ENCODE measurements around the gene CEP192.

Gene CEP192

DNA sequence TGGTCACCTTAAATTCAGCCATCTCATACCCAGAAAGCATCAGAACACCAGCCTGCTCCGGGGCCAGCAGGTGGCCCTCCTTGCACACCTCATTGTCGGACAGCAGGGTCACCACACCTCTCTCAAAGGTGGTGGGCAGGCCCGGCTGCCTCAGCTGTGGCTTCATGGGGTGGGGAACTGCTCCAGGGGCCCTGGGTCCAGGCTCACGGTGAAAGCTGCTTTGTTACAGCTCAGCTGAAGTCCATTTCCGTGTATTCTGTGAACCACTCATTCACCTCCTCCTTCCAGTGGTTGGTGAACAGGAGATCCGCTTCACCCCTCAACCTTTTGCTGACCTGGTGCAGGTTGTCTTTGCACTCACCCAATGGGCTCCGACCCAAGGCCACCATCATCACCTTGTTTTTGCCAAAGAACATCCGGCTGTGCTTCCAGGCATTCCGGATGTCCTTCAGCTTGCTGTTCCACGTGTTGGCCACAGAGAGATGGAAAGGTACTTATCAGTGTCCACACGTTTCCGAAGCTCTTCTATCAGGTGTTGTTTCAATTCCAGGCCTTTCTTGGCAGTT, 148.8 kb downstream of the CEP192 start:
- no peak for DNase-seq (ENCODE audit: low read depth in 1 of 2, low spot score in 1 of 2)

DNA sequence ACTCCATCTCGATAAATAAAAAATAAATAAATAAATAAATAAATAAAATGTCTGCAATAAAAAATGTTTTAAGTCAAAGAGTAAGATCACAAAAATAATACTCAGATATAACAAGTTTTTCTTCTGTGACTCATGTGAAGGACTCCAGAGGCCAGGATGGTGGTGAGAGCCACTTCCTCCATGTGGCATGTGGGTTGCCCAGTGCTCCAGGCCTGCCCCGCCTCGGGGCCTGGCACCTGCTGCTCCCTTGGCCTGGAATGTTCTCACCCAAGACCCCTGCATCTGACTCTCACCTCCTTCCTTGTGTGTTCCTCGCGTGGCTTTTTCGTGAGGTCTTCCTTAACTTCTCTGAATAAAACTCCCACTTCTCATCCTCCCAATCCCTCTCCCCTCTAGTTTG, 150.0 kb downstream of the CEP192 start:
- no peak for DNase-seq (ENCODE audit: low read depth in 1 of 2, low spot score in 1 of 2)

DNA sequence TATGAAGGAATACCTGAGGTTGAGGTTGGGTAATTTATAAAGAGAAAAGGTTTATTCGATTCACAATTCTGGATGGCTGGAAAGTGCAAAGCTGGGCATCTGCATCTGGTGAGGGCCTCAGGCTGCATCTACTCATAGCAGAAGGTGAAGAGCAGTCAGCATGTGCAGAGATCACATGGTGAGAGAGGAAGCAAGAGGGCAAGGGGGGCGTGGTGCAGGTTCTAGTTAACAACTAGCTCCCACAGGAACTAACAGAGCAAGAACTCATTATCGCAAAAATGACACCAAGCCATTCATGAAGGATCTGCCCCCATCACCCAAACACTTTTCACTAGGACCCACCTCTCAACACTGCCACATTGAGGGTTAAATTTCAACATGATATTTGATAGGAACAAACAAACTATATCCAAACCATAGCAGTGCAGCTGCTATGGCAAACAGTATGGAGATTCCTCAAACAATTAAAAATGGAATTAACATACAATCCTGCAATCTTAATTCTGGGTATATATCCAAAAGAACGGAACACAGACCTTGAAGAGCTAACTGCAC, 154.6 kb downstream of the CEP192 start:
- no peak for DNase-seq (ENCODE audit: low read depth in 1 of 2, low spot score in 1 of 2)

DNA sequence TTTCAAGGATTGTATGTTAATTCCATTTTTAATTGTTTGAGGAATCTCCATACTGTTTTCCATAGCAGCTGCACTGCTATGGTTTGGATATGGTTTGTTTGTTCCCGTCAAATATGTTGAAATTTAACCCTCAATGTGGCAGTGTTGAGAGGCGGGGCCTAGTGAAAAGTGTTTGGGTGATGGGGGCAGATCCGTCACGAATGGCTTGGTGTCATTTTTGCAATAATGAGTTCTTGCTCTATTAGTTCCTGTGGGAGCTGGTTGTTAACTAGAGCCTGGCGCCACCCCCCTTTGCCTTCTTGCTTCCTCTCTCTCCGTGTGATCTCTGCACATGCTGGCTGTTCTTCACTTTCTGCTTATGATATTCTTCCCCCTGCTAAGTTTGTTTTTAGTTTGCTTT, 156.0 kb downstream of the CEP192 start:
- DNase-seq (ENCODE audit: low read depth in 1 of 2, low spot score in 1 of 2), result no peak

DNA sequence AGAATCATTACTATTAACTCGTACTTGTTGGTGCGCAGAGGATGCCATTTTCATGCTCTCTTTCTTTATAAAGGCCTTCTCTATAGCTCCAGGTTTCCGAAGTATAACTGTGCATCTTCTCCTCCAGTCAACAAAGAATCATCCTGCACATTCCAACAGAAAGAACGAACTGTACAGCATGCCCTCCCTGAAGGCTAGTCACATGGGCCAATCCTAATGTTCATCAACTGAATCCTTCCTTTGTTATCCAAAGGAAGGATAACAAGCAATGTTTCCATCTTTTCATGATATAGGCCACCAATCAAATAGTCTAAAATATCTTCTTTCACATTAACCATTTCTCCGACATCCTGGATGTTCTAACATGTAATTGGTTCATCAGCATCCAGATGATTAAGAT, 160.5 kb downstream of the CEP192 start:
- DNase-seq (ENCODE audit: low read depth in 1 of 2, low spot score in 1 of 2), result no peak

DNA sequence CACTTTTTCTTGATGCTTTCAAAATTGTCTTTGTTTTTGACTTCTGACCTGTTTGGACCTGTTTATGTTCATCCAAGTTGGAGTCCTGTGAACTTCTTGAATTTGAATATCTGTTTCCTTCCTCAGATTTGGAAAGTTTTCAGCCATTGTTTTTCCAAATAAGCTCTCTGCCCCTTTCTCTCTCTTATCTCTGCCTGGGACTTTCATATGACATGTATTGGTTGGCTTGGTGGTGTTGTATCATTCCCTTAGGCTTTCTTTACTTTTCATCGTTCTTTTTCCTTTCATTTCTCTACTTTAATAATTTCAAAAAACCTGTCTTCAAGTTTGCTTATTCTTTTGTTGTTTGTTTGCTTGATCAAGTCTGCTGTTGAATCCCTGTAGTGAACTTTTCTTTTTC, 167.3 kb downstream of the CEP192 start:
- DNase-seq (ENCODE audit: low read depth in 1 of 2, low spot score in 1 of 2), result no peak

DNA sequence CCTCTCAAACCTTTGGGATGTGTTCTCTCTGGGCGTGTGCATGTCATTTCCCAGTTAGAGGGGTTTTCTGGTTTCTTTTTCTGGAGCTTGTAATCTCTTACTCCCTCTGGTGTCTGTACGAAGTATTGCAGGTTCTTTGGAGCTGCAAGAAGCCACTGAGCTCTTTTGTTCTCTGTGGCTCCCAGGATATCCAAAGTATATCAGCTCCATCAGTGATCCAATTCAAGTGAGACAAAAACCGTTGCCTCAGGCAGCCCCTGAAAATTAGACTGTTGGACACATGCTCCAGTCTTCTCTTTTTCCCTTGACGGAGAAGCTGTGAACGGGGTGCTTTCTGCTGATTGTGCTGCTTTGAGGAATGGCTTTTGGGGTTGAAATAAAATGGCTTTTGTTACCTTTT, 168.4 kb downstream of the CEP192 start:
- no peak for DNase-seq (ENCODE audit: low read depth in 1 of 2, low spot score in 1 of 2)

DNA sequence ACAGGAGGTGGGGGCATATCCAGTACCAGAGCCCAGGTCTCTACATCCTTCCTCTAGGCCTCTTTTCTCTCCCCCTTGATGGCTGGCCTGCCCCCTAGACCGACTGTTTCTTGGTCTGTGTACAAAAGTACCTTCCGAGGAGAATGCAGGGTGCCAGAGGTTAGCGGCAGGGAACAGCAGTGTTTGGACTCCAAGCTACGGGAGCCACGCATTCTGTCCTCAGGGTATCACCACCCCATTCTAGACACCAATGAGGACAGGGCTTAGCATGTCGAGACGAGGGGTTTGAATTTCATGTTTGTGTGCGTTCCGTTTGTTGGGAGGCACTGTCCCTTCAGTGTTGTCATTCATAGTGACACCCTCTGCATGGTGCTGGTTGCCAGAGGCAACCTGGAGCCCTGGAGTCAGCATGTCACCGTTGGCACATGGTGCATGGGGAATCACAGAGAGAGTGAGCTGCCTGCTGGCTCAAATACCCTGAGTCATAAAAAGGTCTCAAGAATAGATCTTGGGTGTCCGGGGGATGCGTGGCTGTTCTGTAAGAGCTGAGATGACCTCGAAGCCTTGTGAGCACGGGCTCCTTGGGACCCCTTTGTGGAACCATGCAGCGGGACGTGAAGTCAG, 170.2 kb downstream of the CEP192 start:
- DNase-seq (ENCODE audit: low read depth in 1 of 2, low spot score in 1 of 2), result no peak

DNA sequence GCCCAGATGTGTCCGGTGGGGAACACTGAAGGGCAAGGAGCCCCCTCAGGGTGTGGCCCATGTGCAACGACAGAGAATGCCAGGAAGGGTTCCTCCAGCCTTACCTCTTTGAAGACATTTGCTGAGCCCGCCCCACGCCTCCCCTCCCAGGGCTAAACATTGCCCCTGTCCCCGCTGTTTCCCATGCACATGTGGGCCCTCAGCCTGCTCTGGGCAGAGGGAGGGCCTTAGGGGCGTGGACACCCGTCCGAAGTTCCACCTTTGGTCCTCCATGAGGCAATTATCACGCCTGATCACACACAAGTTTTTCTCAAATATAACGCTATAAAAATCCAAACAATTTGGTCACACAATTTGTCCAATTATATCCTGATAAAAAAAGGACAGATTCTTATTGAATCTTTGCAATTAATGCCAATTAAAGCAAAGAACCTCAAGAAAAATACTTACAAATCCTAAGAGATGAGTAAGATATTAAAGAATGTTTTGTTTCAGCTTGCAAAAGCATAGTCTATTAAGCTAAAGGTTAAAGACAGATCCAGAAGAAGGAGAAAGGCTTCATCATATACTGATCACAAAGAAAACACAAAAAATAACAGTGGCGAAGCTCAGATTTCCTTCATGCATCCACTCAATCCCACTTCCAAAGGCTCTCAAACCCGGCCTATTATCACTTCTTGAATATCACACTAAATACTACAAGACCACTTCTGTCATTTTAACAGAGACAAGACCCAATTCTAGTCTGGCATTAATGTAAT, 172.2 kb downstream of the CEP192 start:
- no peak for DNase-seq (ENCODE audit: low read depth in 1 of 2, low spot score in 1 of 2)

DNA sequence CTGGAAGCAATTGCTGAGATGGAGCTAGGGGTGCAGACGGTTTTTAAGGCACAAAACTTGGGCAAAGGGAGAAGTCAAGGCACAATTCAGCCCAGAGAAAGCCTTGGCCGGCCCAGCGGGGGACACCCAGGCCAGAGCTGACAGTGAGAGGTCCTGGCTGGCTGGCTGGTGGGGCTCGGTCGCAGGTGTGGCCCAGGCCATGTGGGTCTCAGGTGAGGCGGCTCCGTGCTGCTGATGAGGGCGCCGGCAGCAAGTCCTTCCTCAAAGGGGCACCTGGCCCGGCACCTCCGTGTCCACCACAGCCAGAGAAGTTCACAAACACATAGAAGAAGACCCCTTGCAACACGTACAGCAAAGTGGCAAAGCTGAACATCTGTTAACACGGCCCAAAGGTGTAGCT, 173.2 kb downstream of the CEP192 start:
- DNase-seq (ENCODE audit: low read depth in 1 of 2, low spot score in 1 of 2), result no peak

DNA sequence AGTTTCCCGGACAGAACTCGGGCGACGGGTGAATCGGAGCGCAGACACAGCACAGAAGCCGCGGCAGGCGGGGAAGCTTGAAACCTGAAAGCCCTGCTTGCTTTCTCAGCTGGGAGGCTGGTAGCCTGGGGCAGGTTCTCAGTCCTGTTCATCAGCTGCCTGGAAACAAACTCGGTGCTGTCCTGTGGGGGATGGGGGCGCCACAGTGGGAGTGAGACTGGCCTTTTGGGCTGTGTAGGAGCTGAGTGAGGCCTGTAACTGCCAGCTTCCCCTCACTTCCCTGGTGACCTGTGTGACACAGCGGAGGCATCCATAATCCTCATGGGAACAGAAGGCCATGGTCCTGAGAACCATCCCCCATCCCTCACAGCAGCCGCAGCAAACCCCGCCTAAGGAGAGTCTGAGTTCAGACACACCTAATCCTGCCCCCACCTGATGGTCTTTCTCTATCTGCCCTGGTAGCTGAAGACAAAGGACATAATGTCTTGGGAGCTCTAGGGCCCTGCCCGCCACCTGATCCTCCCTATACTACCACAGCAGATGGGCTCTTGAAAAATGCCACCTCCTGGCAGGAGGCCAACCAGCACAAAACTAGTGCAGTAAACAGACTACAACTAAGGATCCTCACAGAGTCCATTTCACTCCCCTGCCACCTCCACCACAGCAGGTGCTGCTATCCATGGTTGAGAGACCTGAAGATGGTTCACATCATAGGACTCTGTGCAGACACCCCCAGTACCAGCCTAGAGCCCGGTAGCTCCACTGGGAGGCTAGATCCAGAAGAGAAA, 174.7 kb downstream of the CEP192 start:
- DNase-seq (ENCODE audit: low read depth in 1 of 2, low spot score in 1 of 2), result no peak

DNA sequence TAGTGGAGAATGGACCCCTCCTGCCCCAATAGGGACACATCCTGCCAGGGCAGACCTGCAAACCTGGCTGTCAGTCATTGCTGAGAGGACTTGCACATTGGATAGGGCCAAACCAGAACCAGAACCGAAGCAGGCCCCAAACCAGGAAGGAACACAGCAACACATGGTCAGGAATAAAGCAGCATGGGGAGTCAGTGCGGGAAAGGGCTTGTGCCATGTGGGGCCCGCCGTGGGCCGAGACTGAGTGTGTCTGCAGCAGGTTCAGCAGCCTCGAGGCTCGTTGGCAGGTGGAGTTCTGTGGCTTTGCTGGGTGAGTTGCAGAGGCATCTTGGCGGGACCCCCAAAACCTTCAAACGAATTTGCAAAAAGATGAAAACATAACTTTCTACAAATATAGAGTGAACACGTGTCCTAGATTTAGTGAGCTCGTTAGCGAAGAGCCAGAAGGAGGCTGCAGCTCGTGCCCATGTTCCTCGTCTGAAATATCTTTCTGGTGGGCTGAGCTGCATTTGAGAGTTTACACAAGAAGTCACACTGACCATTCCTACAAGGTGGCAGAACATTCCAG, 182.5 kb downstream of the CEP192 start:
- DNase-seq (ENCODE audit: low read depth in 1 of 2, low spot score in 1 of 2), result no peak

Measured in stimulated activated CD4-positive, alpha-beta T cell treated with anti-CD3 and anti-CD28 coated beads, Interleukin-15, amount 100 ng/mL, for 1 hour (primary cell).